Stomach (tissue), 9 donors: ENCODE measurements around the gene SNAPC2. TPM values are rescaled to one million over a fixed set of nuclear protein-coding genes. Genes with fewer than 3 reads are reported as not detected.

ENCODE experiments used
- DNase-seq, 2 donors: peaks; one replicate each; pipeline versions ENCODE4 v3.0.0 to v3.0.0-alpha.2; 2013 to 2019
- H3K27ac ChIP-seq, 5 donors: fragments of 200-600 bp in 4 of 5; sonication (generic) in 4 of 5; one replicate each; pipeline ENCODE4 v1.5.1; 2013 to 2019; ENCODE audit warnings: mild to moderate bottlenecking in 1 of 5, moderate library complexity in 1 of 5
- H3K27me3 ChIP-seq, 3 donors: fragments of 200-600 bp; sonication (generic); one replicate each; pipeline ENCODE4 v1.5.1; 2017 to 2019; ENCODE audit warnings: mixed run types in 1 of 3
- H3K36me3 ChIP-seq, 4 donors: fragments of 200-600 bp; sonication (generic); 1 replicate in 3 of 4; 2 replicates in 1 of 4; pipeline ENCODE4 v1.5.1; 2016 to 2019
- H3K4me1 ChIP-seq, 4 donors: fragments of 200-600 bp; sonication (generic); one replicate each; pipeline ENCODE4 v1.5.1; 2016 to 2019
- H3K4me3 ChIP-seq, 4 donors: fragments of 200-600 bp; sonication (generic) in 3 of 4; one replicate each; pipeline ENCODE4 v1.5.1; 2016 to 2019; ENCODE audit warnings: mild to moderate bottlenecking in 1 of 4
- H3K9me3 ChIP-seq, 4 donors: fragments of 200-600 bp; sonication (generic); one replicate each; pipeline ENCODE4 v1.5.1; 2016 to 2019
- CTCF ChIP-seq, 7 experiments: fragments of 450-650 bp in 4 of 7; fragments of 200-600 bp in 3 of 7; sonication (generic) in 3 of 7; IDR thresholded peaks; one replicate each; pipeline ENCODE4 v1.5.1; 2016 to 2019; ENCODE audit warnings: antibody characterized with exemption in 7 of 7, control low read depth in 2 of 7, mild to moderate bottlenecking in 1 of 7
- EP300 ChIP-seq: sonication (generic); formaldehyde crosslinking; IDR thresholded peaks from one replicate; pipeline ENCODE4 v1.6.1; 2017; ENCODE audit warnings: antibody characterized with exemption
- POLR2A ChIP-seq, 4 donors: fragments of 450-650 bp; IDR thresholded peaks; one replicate each; pipeline ENCODE4 v1.6.1; 2016; ENCODE audit warnings: antibody characterized with exemption in 4 of 4, control low read depth in 2 of 4, mild to moderate bottlenecking in 1 of 4, moderate library complexity in 1 of 4
- POLR2AphosphoS5 ChIP-seq, 3 donors: sonication (generic); formaldehyde crosslinking; IDR thresholded peaks; one replicate each; pipeline ENCODE4 v1.6.1; 2016; ENCODE audit warnings: antibody characterized with exemption in 3 of 3
- WGBS, 5 donors: extraction: QIAGEN DNeasy Blood & Tissue Kit in 3 of 5; methylation state at CpG; one replicate each; pipeline versions ENCODE4 v1.1.5 to v1.1.7; 2013 to 2018; 5-methylcytosine and 5-hydroxymethylcytosine counted together
- intact Hi-C: fragments of 100-400 bp; cut with DNase I; formaldehyde crosslinking; loops from one replicate; pipeline ENCODE4 v1.15.1; 2023; ENCODE audit warnings: low total_unique reads
- polyA plus RNA-seq, 3 donors: library from polyadenylated mRNA; stranded (reverse); fragments of 200-250 nt; gene quantifications; one replicate each; pipeline ENCODE4 v1.2.3, GENCODE V29; 2013
- total RNA-seq, 5 donors: library from RNA; depleted of rRNA; stranded (reverse); fragments of >200 nt; gene quantifications; one replicate each; pipeline versions ENCODE4 v1.1.0 to v1.2.3, GENCODE V29; 2014 to 2016
- donor health status: healthy with polysubstance abuse.
- donor health status: Bipolar disorder and iron deficiency.
- donor health status: healthy.

SNAPC2 gene
- total and polyA plus RNA-seq, 8 donors: 2.3 to 22.8 (median 14.9) TPM

GRCh38 chr19:7904074-7905020 lies 15.8 kb upstream of the SNAPC2 start:
- intact Hi-C loops: no loop called here
- peak overlapping the region; percentile 84 to 98 (median 94) for H3K27ac ChIP-seq

GRCh38 chr19:7905268-7905667 lies 14.9 kb upstream of the SNAPC2 start:
- Histone ChIP-seq H3K4me1 (peaks cover 29 to 57% (median 45%) of the 10 kb centered on the region in 4 donors), H3K27me3 (no peaks in the 10 kb centered on the region), H3K36me3 (peaks cover 17 to 47% (median 43%) of the 10 kb centered on the region in 4 donors), H3K4me3 (peak overlapping the region in 3 of 4 donors; percentile 87 to 98 (median 95)), H3K27ac (no peak overlapping the region), H3K9me3 (no peaks in the 10 kb centered on the region)
- peak in 1 of 2 donors; percentile 23 for DNase-seq
- intact Hi-C loops: no loop called here
- no peak for TF ChIP-seq POLR2A (IDR thresholded peaks at IDR 0.05)
- no peak for TF ChIP-seq EP300
- TF ChIP-seq POLR2AphosphoS5 (IDR thresholded peaks at IDR 0.05): no peak
- TF ChIP-seq CTCF (IDR thresholded peaks at IDR 0.05): no peak
- WGBS, 5 donors: 64 to 78% (median 74%) methylated on average over 9 to 10 of the region's 10 CpGs

More at GRCh38 chr19:7904074-7905020, 15.8 kb upstream of the SNAPC2 start:
- Histone ChIP-seq H3K36me3 (peaks cover 12 to 46% (median 42%) of the 10 kb centered on the region in 4 donors), H3K4me3 (peak overlapping the region; percentile 86 to 98 (median 91)), H3K9me3 (no peaks in the 10 kb centered on the region), H3K4me1 (peaks cover 29 to 57% (median 45%) of the 10 kb centered on the region in 4 donors), H3K27me3 (no peaks in the 10 kb centered on the region)
- TF ChIP-seq EP300: no peak
- TF ChIP-seq POLR2A (IDR thresholded peaks at IDR 0.05): no peak
- no peak for TF ChIP-seq POLR2AphosphoS5 (IDR thresholded peaks at IDR 0.05)
- TF ChIP-seq CTCF (IDR thresholded peaks at IDR 0.05): no peak
- WGBS, 5 donors: 6 to 17% (median 15%) methylated on average over 36 to 68 of the region's 68 CpGs
- peak in 1 of 2 donors; percentile 80 for DNase-seq

GRCh38 chr19:7905859-7906258 lies 14.3 kb upstream of the SNAPC2 start:
- TF ChIP-seq EP300 (no peak), POLR2A (IDR thresholded peaks at IDR 0.05) (no peak), POLR2AphosphoS5 (IDR thresholded peaks at IDR 0.05) (no peak), CTCF (IDR thresholded peaks at IDR 0.05) (no peak)
- peaks cover 29 to 57% (median 45%) of the 10 kb centered on the region in 4 donors for H3K4me1 ChIP-seq
- peaks cover 23 to 52% (median 47%) of the 10 kb centered on the region in 4 donors for H3K36me3 ChIP-seq
- DNase-seq: peak in 1 of 2 donors; percentile 13
- peaks cover 0 to 4% (median 0%) of the 10 kb centered on the region in 3 donors for H3K27me3 ChIP-seq
- 80 to 91% (median 86%) methylated on average over 10 of the region's 10 CpGs for WGBS, 5 donors
- H3K27ac ChIP-seq: no peak overlapping the region
- no peaks in the 10 kb centered on the region for H3K9me3 ChIP-seq
- intact Hi-C loops: no loop called here
- peak overlapping the region in 2 of 4 donors; percentile 95 to 98 for H3K4me3 ChIP-seq

GRCh38 chr19:7907122-7907521 lies 13.0 kb upstream of the SNAPC2 start:
- DNase-seq: no peak
- WGBS, 5 donors: 87 to 93% (median 90%) methylated on average over 19 of the region's 19 CpGs
- Histone ChIP-seq H3K27me3 (peaks cover 0 to 14% (median 0%) of the 10 kb centered on the region in 3 donors), H3K4me1 (peaks cover 29 to 57% (median 44%) of the 10 kb centered on the region in 4 donors), H3K9me3 (no peaks in the 10 kb centered on the region), H3K36me3 (peaks cover 36 to 65% (median 59%) of the 10 kb centered on the region in 4 donors), H3K27ac (no peak overlapping the region), H3K4me3 (no peak overlapping the region)
- intact Hi-C loops: no loop called here
- no peak for TF ChIP-seq CTCF (IDR thresholded peaks at IDR 0.05)
